ENCODE measurements around the gene KLF5. TPM values are rescaled to one million over a fixed set of nuclear protein-coding genes. Genes with fewer than 3 reads are reported as not detected.
"Not testable (repeated sequence)": the region's sequence is repeated elsewhere in the genome, so short reads cannot be mapped to it uniquely, and the experiment has no call there.

Gene KLF5
- total and polyA plus RNA-seq, 10 of the 15 experiments (the other 5 are each of a cell fraction or from before 2014, with no cell fraction given) = 0.43 to 5.2 (median 1.0) TPM

GRCh38 chr13:73096638-73097037 lies 37.8 kb downstream of the KLF5 start (continued):
- TF ChIP-seq, protein P1, sequence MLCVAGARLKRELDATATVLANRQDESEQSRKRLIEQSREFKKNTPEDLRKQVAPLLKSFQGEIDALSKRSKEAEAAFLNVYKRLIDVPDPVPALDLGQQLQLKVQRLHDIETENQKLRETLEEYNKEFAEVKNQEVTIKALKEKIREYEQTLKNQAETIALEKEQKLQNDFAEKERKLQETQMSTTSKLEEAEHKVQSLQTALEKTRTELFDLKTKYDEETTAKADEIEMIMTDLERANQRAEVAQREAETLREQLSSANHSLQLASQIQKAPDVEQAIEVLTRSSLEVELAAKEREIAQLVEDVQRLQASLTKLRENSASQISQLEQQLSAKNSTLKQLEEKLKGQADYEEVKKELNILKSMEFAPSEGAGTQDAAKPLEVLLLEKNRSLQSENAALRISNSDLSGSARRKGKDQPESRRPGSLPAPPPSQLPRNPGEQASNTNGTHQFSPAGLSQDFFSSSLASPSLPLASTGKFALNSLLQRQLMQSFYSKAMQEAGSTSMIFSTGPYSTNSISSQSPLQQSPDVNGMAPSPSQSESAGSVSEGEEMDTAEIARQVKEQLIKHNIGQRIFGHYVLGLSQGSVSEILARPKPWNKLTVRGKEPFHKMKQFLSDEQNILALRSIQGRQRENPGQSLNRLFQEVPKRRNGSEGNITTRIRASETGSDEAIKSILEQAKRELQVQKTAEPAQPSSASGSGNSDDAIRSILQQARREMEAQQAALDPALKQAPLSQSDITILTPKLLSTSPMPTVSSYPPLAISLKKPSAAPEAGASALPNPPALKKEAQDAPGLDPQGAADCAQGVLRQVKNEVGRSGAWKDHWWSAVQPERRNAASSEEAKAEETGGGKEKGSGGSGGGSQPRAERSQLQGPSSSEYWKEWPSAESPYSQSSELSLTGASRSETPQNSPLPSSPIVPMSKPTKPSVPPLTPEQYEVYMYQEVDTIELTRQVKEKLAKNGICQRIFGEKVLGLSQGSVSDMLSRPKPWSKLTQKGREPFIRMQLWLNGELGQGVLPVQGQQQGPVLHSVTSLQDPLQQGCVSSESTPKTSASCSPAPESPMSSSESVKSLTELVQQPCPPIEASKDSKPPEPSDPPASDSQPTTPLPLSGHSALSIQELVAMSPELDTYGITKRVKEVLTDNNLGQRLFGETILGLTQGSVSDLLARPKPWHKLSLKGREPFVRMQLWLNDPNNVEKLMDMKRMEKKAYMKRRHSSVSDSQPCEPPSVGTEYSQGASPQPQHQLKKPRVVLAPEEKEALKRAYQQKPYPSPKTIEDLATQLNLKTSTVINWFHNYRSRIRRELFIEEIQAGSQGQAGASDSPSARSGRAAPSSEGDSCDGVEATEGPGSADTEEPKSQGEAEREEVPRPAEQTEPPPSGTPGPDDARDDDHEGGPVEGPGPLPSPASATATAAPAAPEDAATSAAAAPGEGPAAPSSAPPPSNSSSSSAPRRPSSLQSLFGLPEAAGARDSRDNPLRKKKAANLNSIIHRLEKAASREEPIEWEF (IDR thresholded peaks at IDR 0.05; ENCODE audit: insufficient replicate concordance, low read depth, low read length) = no peak
- TF ChIP-seq SIN3A (IDR thresholded peaks at IDR 0.05; ENCODE audit: low read depth, low read length) (no peak), RFX5 (IDR thresholded peaks at IDR 0.05; ENCODE audit: low read depth, low read length) (no peak), BCL11A (IDR thresholded peaks at IDR 0.05; ENCODE audit: low read depth, low read length) (no peak), GATAD2B (conservative IDR thresholded peaks at IDR 0.05; ENCODE audit: low read depth) (no peak), KAT2A (conservative IDR thresholded peaks at IDR 0.05; ENCODE audit: control insufficient read depth, low read depth, low read length) (no peak), SMC3 (IDR thresholded peaks at IDR 0.05; ENCODE audit: borderline replicate concordance, low read length) (no peak)

GRCh38 chr13:73100781-73101180 lies 42.0 kb downstream of the KLF5 start:
- H3K4me2 ChIP-seq (ENCODE audit: control insufficient read depth, insufficient read depth); intact Hi-C loops (cut with micrococcal nuclease; ENCODE audit: unreplicated experiment); ATAC-seq; H2AFZ ChIP-seq (ENCODE audit: control insufficient read depth, low read depth, low read length); H3K79me2 ChIP-seq (ENCODE audit: control insufficient read depth, insufficient read depth, low read length); H3K36me3 ChIP-seq (ENCODE audit: control insufficient read depth in 2 of 2, insufficient read depth in 2 of 2, low read length in 1 of 2); H3K4me1 ChIP-seq (ENCODE audit: control insufficient read depth, insufficient read depth, low read length); FAIRE-seq; H3K27ac ChIP-seq (ENCODE audit: control insufficient read depth, insufficient read depth); DNase-seq (ENCODE audit: low read depth, low spot score); H4K20me1 ChIP-seq (ENCODE audit: control insufficient read depth, insufficient read depth); H3K9me3 ChIP-seq (replicated peaks; ENCODE audit: control insufficient read depth, insufficient read depth, low read length); in situ Hi-C loops (cut with MboI); H3K4me3 ChIP-seq; POLR2A ChIA-PET; H3K9ac ChIP-seq (ENCODE audit: control insufficient read depth, insufficient read depth, low read length); H3K27me3 ChIP-seq (replicated peaks in 1 of 2; ENCODE audit: control insufficient read depth in 2 of 2, insufficient read depth in 2 of 2, low read length in 1 of 2); RAD21 ChIA-PET (ENCODE audit: unreplicated experiment); BruUV-seq (replicated peaks): not testable (repeated sequence)
- ChIA-PET SMC1A (ENCODE audit: uncharacterized antibody, unreplicated experiment) (interaction anchor here (1.3 kb wide), 1 partner anchor 261 kb away, joined by 3 read pairs; no protein-coding TSS in a partner anchor), CTCF (interaction anchor here (0.6 kb wide), 1 partner anchor 452 kb away, joined by 3 read pairs; no protein-coding TSS in a partner anchor)
- 70% methylated on average over 10 of the region's 10 CpGs for WGBS (ENCODE audit: insufficient coverage, insufficient replicate concordance, low lambda C conversion rate, missing lambda C conversion rate)

Data from GM12878 (cell line).